ENCODE data around the gene POLR2C. TPM values are rescaled to one million over a fixed set of nuclear protein-coding genes. Genes with fewer than 3 reads are reported as not detected.

POLR2C gene
- total RNA-seq, 1 donor from 2014 or later = 69.6 TPM

- no peak for TF ChIP-seq CTCF (IDR thresholded peaks at IDR 0.05; ENCODE audit: unreplicated experiment)
- Mint-ChIP-seq H3K4me3 (ENCODE audit: low read depth) (no peak overlapping the region), H3K27ac (peak overlapping the region; percentile 90), H3K36me3 (ENCODE audit: insufficient read depth) (peaks cover 15% of the 10 kb centered on the region), H3K27me3 (no peaks in the 10 kb centered on the region), H3K4me1 (ENCODE audit: low read depth) (peaks cover 30% of the 10 kb centered on the region), H3K9me3 (ENCODE audit: low read depth) (no peaks in the 10 kb centered on the region)
- DNase-seq (ENCODE audit: low spot score, unreplicated experiment) = no peak
Measured at GRCh38 chr16:57472665-57473060, 10.2 kb downstream of the POLR2C start.

- no peak for TF ChIP-seq CTCF (IDR thresholded peaks at IDR 0.05; ENCODE audit: unreplicated experiment)
- H3K9me3 Mint-ChIP-seq (ENCODE audit: low read depth) = no peaks in the 10 kb centered on the region
- H3K27ac Mint-ChIP-seq = peak overlapping the region; percentile 41
- no peak overlapping the region for H3K4me3 Mint-ChIP-seq (ENCODE audit: low read depth)
- H3K27me3 Mint-ChIP-seq = no peaks in the 10 kb centered on the region
- peaks cover 15% of the 10 kb centered on the region for H3K36me3 Mint-ChIP-seq (ENCODE audit: insufficient read depth)
- no peak for DNase-seq (ENCODE audit: low spot score, unreplicated experiment)
- peaks cover 30% of the 10 kb centered on the region for H3K4me1 Mint-ChIP-seq (ENCODE audit: low read depth)
Measured at GRCh38 chr16:57473176-57473840, 10.8 kb downstream of the POLR2C start.

GRCh38 chr16:57473906-57474305 lies 11.4 kb downstream of the POLR2C start:
- no peak overlapping the region for H3K27ac Mint-ChIP-seq
- no peaks in the 10 kb centered on the region for H3K9me3 Mint-ChIP-seq (ENCODE audit: low read depth)
- no peak overlapping the region for H3K4me3 Mint-ChIP-seq (ENCODE audit: low read depth)
- peaks cover 34% of the 10 kb centered on the region for H3K4me1 Mint-ChIP-seq (ENCODE audit: low read depth)
- no peak for DNase-seq (ENCODE audit: low spot score, unreplicated experiment)
- no peak for TF ChIP-seq CTCF (IDR thresholded peaks at IDR 0.05; ENCODE audit: unreplicated experiment)
- H3K27me3 Mint-ChIP-seq = no peaks in the 10 kb centered on the region
- peaks cover 12% of the 10 kb centered on the region for H3K36me3 Mint-ChIP-seq (ENCODE audit: insufficient read depth)

GRCh38 chr16:57474671-57475661 lies 12.5 kb downstream of the POLR2C start:
- H3K27ac Mint-ChIP-seq = no peak overlapping the region

More at GRCh38 chr16:57474671-57475661, 12.5 kb downstream of the POLR2C start:
- H3K9me3 Mint-ChIP-seq (ENCODE audit: low read depth) = no peaks in the 10 kb centered on the region
- no peak for DNase-seq (ENCODE audit: low spot score, unreplicated experiment)
- H3K4me3 Mint-ChIP-seq (ENCODE audit: low read depth) = no peak overlapping the region
- peaks cover 11% of the 10 kb centered on the region for H3K36me3 Mint-ChIP-seq (ENCODE audit: insufficient read depth)
- H3K4me1 Mint-ChIP-seq (ENCODE audit: low read depth) = peaks cover 40% of the 10 kb centered on the region
- H3K27me3 Mint-ChIP-seq = peaks cover 2% of the 10 kb centered on the region
- no peak for TF ChIP-seq CTCF (IDR thresholded peaks at IDR 0.05; ENCODE audit: unreplicated experiment)

Data from progenitor cell of endocrine pancreas (in vitro differentiated cells).